ENCODE results near the gene STX4. TPM values are rescaled to one million over a fixed set of nuclear protein-coding genes. Genes with fewer than 3 reads are reported as not detected.

STX4 gene, protein sequence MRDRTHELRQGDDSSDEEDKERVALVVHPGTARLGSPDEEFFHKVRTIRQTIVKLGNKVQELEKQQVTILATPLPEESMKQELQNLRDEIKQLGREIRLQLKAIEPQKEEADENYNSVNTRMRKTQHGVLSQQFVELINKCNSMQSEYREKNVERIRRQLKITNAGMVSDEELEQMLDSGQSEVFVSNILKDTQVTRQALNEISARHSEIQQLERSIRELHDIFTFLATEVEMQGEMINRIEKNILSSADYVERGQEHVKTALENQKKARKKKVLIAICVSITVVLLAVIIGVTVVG
- total RNA-seq (2021; ENCODE audit: unreplicated experiment) (65.2 TPM), Bru-seq, nascent RNA (percentile 80 among the genes with signal in this experiment), BruChase-seq, experiment 1, labeled RNA remaining after a 2-hour chase (percentile 89 among the genes with signal in this experiment), BruChase-seq, experiment 2, labeled RNA remaining after a 6-hour chase (percentile 90 among the genes with signal in this experiment)
- polyA plus RNA-seq (2012; ENCODE audit: insufficient read length) = 109 TPM
- long read RNA-seq, transcript STX4-201 (11 exons, 1,481 nt) = major isoform, 31 of 57 reads
- long read RNA-seq, partial matches to known transcripts = 4 of 57 reads
- long read RNA-seq, other reads (novel, unspliced or antisense) = 21 of 57 reads

- peak within 1 kb of the TSS; percentile 85 to 98 for H3K4me3 ChIP-seq (ENCODE audit: low read depth in 2 of 2, low read length in 2 of 2)
- no peaks in the 10 kb centered on the region for H3K36me3 ChIP-seq (ENCODE audit: control insufficient read depth, insufficient read depth, low read length)
- H3K4me1 ChIP-seq (ENCODE audit: control insufficient read depth, insufficient read depth, low read length) = peaks cover 7% of the 10 kb centered on the region; the same call in 1 of the 2 replicates
- no peaks in the 10 kb centered on the region for H3K9me3 ChIP-seq (ENCODE audit: control insufficient read depth, insufficient read depth, low read depth, low read length)
- intact Hi-C loops (cut with micrococcal nuclease; ENCODE audit: unreplicated experiment) = loop anchor here (10.0 kb wide), 1 partner anchor 62 kb away; the partner anchor contains the start of gene VKORC1
- peak within 1 kb of the TSS; percentile 94 for H3K27ac ChIP-seq (ENCODE audit: low read length)
- no peak for TF ChIP-seq TCF7L2 (IDR thresholded peaks at IDR 0.05; ENCODE audit: low read depth, low read length)
- 0 out of 2 replicates have a peak, but pooled peaks have one; percentile 49 for TF ChIP-seq SIN3A (IDR thresholded peaks at IDR 0.05; ENCODE audit: borderline replicate concordance, insufficient read depth, low read depth, low read length)
- TF ChIP-seq POLR2AphosphoS5 (IDR thresholded peaks at IDR 0.05; ENCODE audit: low read depth, low read length) = peak; percentile 58; the same call in 1 of the 2 replicates
- TF ChIP-seq CTCF (IDR thresholded peaks at IDR 0.05) = no peak
- TF ChIP-seq REST (IDR thresholded peaks at IDR 0.05; ENCODE audit: insufficient read depth in 1 of 2, low read depth in 2 of 2, low read length in 1 of 2) = no peak
- ATAC-seq = peak; percentile 89
- peak; percentile 96 for DNase-seq (ENCODE audit: low read depth, low spot score)
- in situ Hi-C loops (cut with HindIII; ENCODE audit: low pct_unique_long_range_greater_than_20kb, low sequenced_read_pairs) = no loop called here
- ChIA-PET POLR2A (no interaction called here), CTCF (no interaction called here)
- BruUV-seq (replicated peaks) = TSS peak; percentile 90
- H3K27me3 ChIP-seq (ENCODE audit: control insufficient read depth, insufficient read depth, low read length) = no peaks in the 10 kb centered on the region
These were observed at the start of gene STX4 for GRCh38 chr16:31032736-31033708. TSS of gene STX4 (plus strand) at chr16:31033558. CDS start at chr16:31033806, 248 bp downstream.

- peaks cover 3% of the 10 kb centered on the region; the same call in 1 of the 2 replicates for H3K36me3 ChIP-seq (ENCODE audit: control insufficient read depth, insufficient read depth, low read length)
- no peak overlapping the region for H3K27ac ChIP-seq (ENCODE audit: low read length)
- in situ Hi-C loops (cut with HindIII; ENCODE audit: low pct_unique_long_range_greater_than_20kb, low sequenced_read_pairs) (no loop called here), intact Hi-C loops (cut with micrococcal nuclease; ENCODE audit: unreplicated experiment) (no loop called here)
- ChIA-PET CTCF (interaction anchor here (0.6 to 1.3 kb wide), 7 partner anchors 11 to 158 kb away, joined by 3 to 4 read pairs (median 3); partner anchors contain the start of genes ZNF646 and ZNF668), POLR2A (no interaction called here)
- peaks cover 9% of the 10 kb centered on the region for H3K4me1 ChIP-seq (ENCODE audit: control insufficient read depth, insufficient read depth, low read length)
- DNase-seq (ENCODE audit: low read depth, low spot score) (no peak), ATAC-seq (0 out of 2 replicates have a peak, but pooled peaks have one; percentile 3)
- TF ChIP-seq REST (IDR thresholded peaks at IDR 0.05; ENCODE audit: insufficient read depth in 1 of 2, low read depth in 2 of 2, low read length in 1 of 2) (no peak), POLR2AphosphoS5 (IDR thresholded peaks at IDR 0.05; ENCODE audit: low read depth, low read length) (no peak), TCF7L2 (IDR thresholded peaks at IDR 0.05; ENCODE audit: low read depth, low read length) (no peak), SIN3A (IDR thresholded peaks at IDR 0.05; ENCODE audit: borderline replicate concordance, insufficient read depth, low read depth, low read length) (no peak), CTCF (IDR thresholded peaks at IDR 0.05) (no peak)
- no peak overlapping the region for H3K4me3 ChIP-seq (ENCODE audit: low read depth in 2 of 2, low read length in 2 of 2)
- H3K27me3 ChIP-seq (ENCODE audit: control insufficient read depth, insufficient read depth, low read length) = no peaks in the 10 kb centered on the region
- TSS peak; percentile 75 for BruUV-seq (replicated peaks)
- H3K9me3 ChIP-seq (ENCODE audit: control insufficient read depth, insufficient read depth, low read depth, low read length) = no peaks in the 10 kb centered on the region
These were observed 49.3 kb upstream of the STX4 start for GRCh38 chr16:30983898-30984610.

All from Panc1 (cell line).